Measurements from ENCODE around the gene PIK3R6. TPM values are rescaled to one million over a fixed set of nuclear protein-coding genes. Genes with fewer than 3 reads are reported as not detected.

PIK3R6 gene
- total and polyA plus RNA-seq, 12 donors: 0.17 to 1.7 (median 0.83) TPM

DNA sequence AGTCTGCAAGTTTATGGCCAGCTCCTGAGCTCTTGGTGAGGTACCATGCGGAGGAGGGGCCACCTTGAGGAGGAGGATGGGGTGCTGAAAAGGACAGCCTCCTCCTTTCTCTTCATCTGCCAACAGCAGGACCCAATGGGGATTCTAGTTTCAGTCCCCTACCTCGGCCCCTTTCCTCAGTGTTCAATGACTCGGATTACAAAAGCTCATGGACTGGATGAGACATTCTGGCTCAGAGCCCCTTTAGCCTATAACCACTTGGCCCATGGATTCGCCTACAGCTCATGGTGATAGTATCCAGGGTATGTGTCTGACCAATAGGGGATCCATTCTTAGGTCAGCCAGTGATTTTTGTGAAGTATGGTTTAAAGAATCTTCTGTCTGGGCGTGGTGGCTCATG lies 8.5 kb upstream of the PIK3R6 start:
- WGBS, 4 donors: 66 to 72% (median 68%) methylated on average over 4 to 5 of the region's 5 CpGs
- Histone ChIP-seq H3K4me3 (no peak overlapping the region), H3K27ac (no peak overlapping the region), H3K36me3 (replicated peaks in 1 of 2) (no peaks in the 10 kb centered on the region), H3K4me1 (replicated peaks in 1 of 2) (no peaks in the 10 kb centered on the region), H3K9me3 (replicated peaks in 1 of 3) (no peaks in the 10 kb centered on the region), H3K27me3 (no peaks in the 10 kb centered on the region)
- intact Hi-C loops (cut with DNase I): no loop called here
- no peak for TF ChIP-seq POLR2A (IDR thresholded peaks at IDR 0.05)
- TF ChIP-seq, protein P1, sequence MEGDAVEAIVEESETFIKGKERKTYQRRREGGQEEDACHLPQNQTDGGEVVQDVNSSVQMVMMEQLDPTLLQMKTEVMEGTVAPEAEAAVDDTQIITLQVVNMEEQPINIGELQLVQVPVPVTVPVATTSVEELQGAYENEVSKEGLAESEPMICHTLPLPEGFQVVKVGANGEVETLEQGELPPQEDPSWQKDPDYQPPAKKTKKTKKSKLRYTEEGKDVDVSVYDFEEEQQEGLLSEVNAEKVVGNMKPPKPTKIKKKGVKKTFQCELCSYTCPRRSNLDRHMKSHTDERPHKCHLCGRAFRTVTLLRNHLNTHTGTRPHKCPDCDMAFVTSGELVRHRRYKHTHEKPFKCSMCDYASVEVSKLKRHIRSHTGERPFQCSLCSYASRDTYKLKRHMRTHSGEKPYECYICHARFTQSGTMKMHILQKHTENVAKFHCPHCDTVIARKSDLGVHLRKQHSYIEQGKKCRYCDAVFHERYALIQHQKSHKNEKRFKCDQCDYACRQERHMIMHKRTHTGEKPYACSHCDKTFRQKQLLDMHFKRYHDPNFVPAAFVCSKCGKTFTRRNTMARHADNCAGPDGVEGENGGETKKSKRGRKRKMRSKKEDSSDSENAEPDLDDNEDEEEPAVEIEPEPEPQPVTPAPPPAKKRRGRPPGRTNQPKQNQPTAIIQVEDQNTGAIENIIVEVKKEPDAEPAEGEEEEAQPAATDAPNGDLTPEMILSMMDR (IDR thresholded peaks at IDR 0.05): no peak
- no peak for DNase-seq

DNA sequence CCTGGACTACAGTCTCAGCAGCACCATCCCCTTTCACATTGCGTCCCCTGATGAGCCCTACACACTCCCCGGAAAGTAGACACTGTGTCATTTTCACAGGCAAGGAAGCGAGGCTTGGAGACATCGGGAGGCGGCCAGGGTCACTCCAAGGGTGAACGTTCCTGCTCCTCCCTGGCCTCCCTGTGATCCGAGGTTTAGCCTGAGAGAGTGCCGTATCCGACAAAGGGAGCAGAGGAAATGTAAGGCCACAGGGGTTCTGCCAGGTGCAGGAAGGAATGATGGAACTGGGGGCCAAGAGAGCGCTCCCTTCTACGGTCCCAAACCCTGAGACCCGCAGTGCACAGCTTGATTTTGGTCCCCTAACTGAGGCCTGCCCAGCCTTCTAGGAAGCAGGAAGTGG lies 8.0 kb upstream of the PIK3R6 start:
- no peaks in the 10 kb centered on the region for H3K27me3 ChIP-seq
- TF ChIP-seq POLR2A (IDR thresholded peaks at IDR 0.05): no peak
- TF ChIP-seq, protein P1 (IDR thresholded peaks at IDR 0.05): no peak
- no peak for DNase-seq
- no peaks in the 10 kb centered on the region for H3K4me1 ChIP-seq (replicated peaks in 1 of 2)
- intact Hi-C loops (cut with DNase I): no loop called here
- H3K9me3 ChIP-seq (replicated peaks in 1 of 3): no peaks in the 10 kb centered on the region
- H3K4me3 ChIP-seq: no peak overlapping the region
- 65 to 76% (median 69%) methylated on average over 3 to 12 of the region's 12 CpGs for WGBS, 4 donors
- no peak overlapping the region for H3K27ac ChIP-seq
- H3K36me3 ChIP-seq (replicated peaks in 1 of 2): no peaks in the 10 kb centered on the region

DNA sequence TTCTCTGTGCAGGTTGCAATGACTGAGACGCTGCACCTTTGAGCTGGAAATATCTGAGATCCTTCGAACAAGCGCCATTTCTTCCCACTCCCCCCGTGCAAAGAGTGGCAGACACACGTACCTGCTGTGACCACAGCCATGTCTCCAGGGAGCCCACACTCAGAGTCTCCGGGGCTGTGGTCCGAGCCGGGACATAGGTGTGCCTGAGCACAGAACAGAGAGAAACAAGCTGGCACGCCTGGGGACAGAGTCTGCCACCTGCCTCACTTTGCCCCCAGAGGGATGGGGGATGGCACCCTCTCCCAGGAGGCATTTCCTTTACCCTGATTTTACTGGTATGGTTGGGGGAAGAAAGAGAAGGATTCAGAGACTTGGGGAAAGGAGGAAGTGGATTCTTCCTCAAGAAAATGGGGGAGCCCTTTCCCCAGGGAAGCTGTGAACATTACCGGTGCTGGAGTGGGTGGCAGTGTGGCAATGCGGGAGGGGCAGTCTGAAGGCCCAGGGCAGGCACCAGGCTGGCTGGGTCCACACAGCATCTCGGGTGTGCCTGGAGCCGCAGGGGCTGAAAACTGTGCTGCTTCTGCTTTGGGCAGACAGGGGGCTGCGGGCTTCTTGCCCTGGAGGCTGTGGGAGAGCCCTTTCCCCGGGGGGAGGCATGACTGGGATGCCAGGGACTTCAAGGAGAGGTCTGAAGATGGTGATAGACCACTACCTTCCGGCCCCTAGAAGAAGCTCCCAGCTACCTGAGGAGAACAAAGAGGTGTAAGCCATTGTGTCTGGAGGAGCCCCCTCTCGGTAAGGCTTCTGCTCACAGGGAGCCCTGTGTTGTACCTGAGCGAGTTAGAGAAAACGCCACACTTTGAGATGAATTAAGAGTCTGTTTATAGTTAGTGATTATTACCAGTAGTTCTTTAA lies 6.6 kb upstream of the PIK3R6 start:
- Histone ChIP-seq H3K27ac (no peak overlapping the region), H3K4me3 (no peak overlapping the region), H3K4me1 (replicated peaks in 1 of 2) (no peaks in the 10 kb centered on the region), H3K36me3 (replicated peaks in 1 of 2) (no peaks in the 10 kb centered on the region), H3K27me3 (no peaks in the 10 kb centered on the region), H3K9me3 (replicated peaks in 1 of 3) (no peaks in the 10 kb centered on the region)
- DNase-seq: no peak
- WGBS, 4 donors: 61 to 76% (median 70%) methylated on average over 15 to 19 of the region's 19 CpGs
- no peak for TF ChIP-seq POLR2A (IDR thresholded peaks at IDR 0.05)
- TF ChIP-seq, protein P1 (IDR thresholded peaks at IDR 0.05): no peak
- intact Hi-C loops (cut with DNase I): no loop called here

DNA sequence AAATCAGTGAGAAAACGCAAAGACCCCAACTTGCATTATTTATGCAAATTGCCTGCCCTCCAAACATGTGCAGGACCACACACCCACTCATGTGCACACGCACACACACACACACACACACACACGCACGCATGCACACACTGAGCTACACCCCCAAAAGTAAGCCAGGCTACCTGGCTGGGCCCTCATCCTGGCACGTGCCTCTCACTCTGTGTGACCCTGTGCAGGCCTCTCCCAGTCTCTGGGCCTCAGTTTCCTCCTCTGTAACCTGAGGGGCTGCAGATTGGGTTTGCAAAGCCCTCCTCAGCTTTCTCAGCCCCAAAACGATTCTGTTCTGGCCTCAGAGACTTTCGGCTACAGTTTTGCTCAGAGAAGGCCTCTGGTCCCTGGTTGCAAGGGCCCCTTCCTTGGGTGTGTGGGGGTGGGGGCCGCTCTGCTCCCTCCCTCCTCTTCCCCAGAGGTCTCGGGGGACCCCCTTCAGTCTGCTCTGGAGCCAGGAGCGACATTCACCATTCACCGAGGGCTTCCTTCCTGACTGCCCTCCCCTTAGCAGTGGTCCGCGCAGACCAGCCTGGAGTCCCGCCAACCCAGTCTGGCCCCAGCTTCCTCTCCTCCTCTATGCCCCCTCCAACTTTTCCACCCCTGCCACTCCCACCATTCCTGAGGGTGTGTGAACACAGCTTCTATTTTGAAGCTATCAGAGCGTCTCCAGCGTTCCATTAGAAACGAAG lies 5.4 kb upstream of the PIK3R6 start:
- intact Hi-C loops (cut with DNase I): no loop called here
- H3K27ac ChIP-seq: no peak overlapping the region
- H3K27me3 ChIP-seq: no peaks in the 10 kb centered on the region
- H3K36me3 ChIP-seq (replicated peaks in 1 of 2): no peaks in the 10 kb centered on the region
- H3K4me1 ChIP-seq (replicated peaks in 1 of 2): no peaks in the 10 kb centered on the region
- DNase-seq: no peak
- TF ChIP-seq, protein P1 (IDR thresholded peaks at IDR 0.05): no peak
- no peak for TF ChIP-seq POLR2A (IDR thresholded peaks at IDR 0.05)
- 54 to 60% (median 57%) methylated on average over 11 to 17 of the region's 17 CpGs for WGBS, 4 donors
- no peaks in the 10 kb centered on the region for H3K9me3 ChIP-seq (replicated peaks in 1 of 3)
- no peak overlapping the region for H3K4me3 ChIP-seq
